ENCODE results near the gene LBX2. TPM values are rescaled to one million over a fixed set of nuclear protein-coding genes. Genes with fewer than 3 reads are reported as not detected.

The LBX2 gene
- total and polyA plus RNA-seq, 2 of the 4 experiments (the other 2 are of a cell fraction) = 0.18 to 0.62 TPM

DNA sequence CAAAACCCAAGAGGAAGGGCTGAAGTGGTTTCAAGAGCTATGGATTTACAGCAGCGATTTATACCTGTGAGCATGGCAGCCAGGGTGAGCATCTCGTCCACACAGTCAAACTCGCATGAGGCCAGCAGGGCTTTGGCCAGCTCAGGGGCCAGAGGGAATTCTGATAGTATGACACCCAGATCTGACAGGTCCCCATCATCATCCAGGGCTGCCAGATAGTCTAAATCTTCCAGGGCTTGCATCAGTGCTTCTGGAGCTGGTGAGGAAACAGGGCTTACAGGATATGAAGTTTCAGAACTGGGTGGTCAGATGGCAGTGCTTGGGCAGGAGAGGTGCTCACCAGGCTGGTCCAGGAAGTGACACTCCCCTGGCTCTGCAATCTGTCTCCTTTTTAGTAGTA lies 23.1 kb upstream of the LBX2 start:
- no peaks in the 10 kb centered on the region for H3K4me1 ChIP-seq (ENCODE audit: control insufficient read depth, insufficient read depth, low read length)
- TF ChIP-seq MXI1 (IDR thresholded peaks at IDR 0.05; ENCODE audit: borderline replicate concordance, low read depth, low read length) (no peak), BHLHE40 (IDR thresholded peaks at IDR 0.05; ENCODE audit: low read depth, low read length) (no peak), RFX5 (IDR thresholded peaks at IDR 0.05; ENCODE audit: low read depth, low read length) (no peak), CHD1 (IDR thresholded peaks at IDR 0.05; ENCODE audit: low read depth, low read length) (no peak), FOS (IDR thresholded peaks at IDR 0.05; ENCODE audit: low read depth, low read length) (no peak), SMC3 (IDR thresholded peaks at IDR 0.05; ENCODE audit: low read depth, low read length) (no peak), NFE2L2 (IDR thresholded peaks at IDR 0.05; ENCODE audit: low read depth, low read length) (no peak), MAFK (IDR thresholded peaks at IDR 0.05; ENCODE audit: low read depth, low read length) (no peak), RAD21 (IDR thresholded peaks at IDR 0.05; ENCODE audit: low read length) (no peak), CEBPB (IDR thresholded peaks at IDR 0.05; ENCODE audit: low read depth, low read length) (no peak), ELK1 (IDR thresholded peaks at IDR 0.05; ENCODE audit: borderline replicate concordance, low read depth, low read length) (no peak), MAZ (IDR thresholded peaks at IDR 0.05; ENCODE audit: borderline replicate concordance, low read depth, low read length) (no peak)
- TF ChIP-seq, protein P1, sequence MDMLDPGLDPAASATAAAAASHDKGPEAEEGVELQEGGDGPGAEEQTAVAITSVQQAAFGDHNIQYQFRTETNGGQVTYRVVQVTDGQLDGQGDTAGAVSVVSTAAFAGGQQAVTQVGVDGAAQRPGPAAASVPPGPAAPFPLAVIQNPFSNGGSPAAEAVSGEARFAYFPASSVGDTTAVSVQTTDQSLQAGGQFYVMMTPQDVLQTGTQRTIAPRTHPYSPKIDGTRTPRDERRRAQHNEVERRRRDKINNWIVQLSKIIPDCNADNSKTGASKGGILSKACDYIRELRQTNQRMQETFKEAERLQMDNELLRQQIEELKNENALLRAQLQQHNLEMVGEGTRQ (IDR thresholded peaks at IDR 0.05; ENCODE audit: low read depth, low read length) = no peak
- TF ChIP-seq, protein P2, sequence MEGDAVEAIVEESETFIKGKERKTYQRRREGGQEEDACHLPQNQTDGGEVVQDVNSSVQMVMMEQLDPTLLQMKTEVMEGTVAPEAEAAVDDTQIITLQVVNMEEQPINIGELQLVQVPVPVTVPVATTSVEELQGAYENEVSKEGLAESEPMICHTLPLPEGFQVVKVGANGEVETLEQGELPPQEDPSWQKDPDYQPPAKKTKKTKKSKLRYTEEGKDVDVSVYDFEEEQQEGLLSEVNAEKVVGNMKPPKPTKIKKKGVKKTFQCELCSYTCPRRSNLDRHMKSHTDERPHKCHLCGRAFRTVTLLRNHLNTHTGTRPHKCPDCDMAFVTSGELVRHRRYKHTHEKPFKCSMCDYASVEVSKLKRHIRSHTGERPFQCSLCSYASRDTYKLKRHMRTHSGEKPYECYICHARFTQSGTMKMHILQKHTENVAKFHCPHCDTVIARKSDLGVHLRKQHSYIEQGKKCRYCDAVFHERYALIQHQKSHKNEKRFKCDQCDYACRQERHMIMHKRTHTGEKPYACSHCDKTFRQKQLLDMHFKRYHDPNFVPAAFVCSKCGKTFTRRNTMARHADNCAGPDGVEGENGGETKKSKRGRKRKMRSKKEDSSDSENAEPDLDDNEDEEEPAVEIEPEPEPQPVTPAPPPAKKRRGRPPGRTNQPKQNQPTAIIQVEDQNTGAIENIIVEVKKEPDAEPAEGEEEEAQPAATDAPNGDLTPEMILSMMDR (conservative IDR thresholded peaks at IDR 0.05; ENCODE audit: low read depth, low read length) = no peak
- no peak overlapping the region for H3K27ac ChIP-seq (ENCODE audit: insufficient read depth, low read length)
- H3K23ac ChIP-seq (ENCODE audit: low read depth, low read length) = no peak overlapping the region
- intact Hi-C loops (cut with micrococcal nuclease) = no loop called here
- H3K18ac ChIP-seq (ENCODE audit: low read depth, low read length) = no peak overlapping the region
- no peak overlapping the region for H2AK9ac ChIP-seq (replicated peaks; ENCODE audit: low read depth, low read length, poor library complexity)
- peaks cover 2% of the 10 kb centered on the region for H3K9me1 ChIP-seq (ENCODE audit: insufficient read depth, low read length)
- DNase-seq (no peak), ATAC-seq (ENCODE audit: low read depth) (no peak)
- no peak overlapping the region for H3K9ac ChIP-seq (ENCODE audit: low read depth, low read length)
- H4K20me1 ChIP-seq (ENCODE audit: insufficient read depth, low read length) = 0 out of 2 replicates have a peak, but pooled peaks cover 3% of the 10 kb centered on the region
- H4K8ac ChIP-seq (ENCODE audit: low read depth in 2 of 2, low read length in 2 of 2) = no peak overlapping the region
- no peak overlapping the region for H4K91ac ChIP-seq (ENCODE audit: insufficient read depth, low read depth, low read length)
- H2AFZ ChIP-seq (replicated peaks; ENCODE audit: low read length, poor library complexity) = no peak overlapping the region
- in situ Hi-C loops (cut with MboI; ENCODE audit: low sequenced_read_pairs) = no loop called here
- no peak overlapping the region for H3K4me2 ChIP-seq (ENCODE audit: low read depth, low read length)
- no peak overlapping the region for H3K56ac ChIP-seq (ENCODE audit: extremely low read depth, insufficient read depth, low read length)
- no TSS peak for BruUV-seq (replicated peaks)
- dilution Hi-C loops (cut with HindIII; ENCODE audit: low sequenced_read_pairs, unreplicated experiment) = no loop called here
- no peak overlapping the region for H4K5ac ChIP-seq (ENCODE audit: low read depth, low read length)
- H2BK120ac ChIP-seq (ENCODE audit: low read depth, low read length) = no peak overlapping the region
- no peak overlapping the region for H2BK20ac ChIP-seq (ENCODE audit: low read depth, low read length)
- no peak overlapping the region for H3K14ac ChIP-seq (replicated peaks; ENCODE audit: low read depth, low read length)
- peaks cover 2% of the 10 kb centered on the region; the same call in 1 of the 2 replicates for H3K9me3 ChIP-seq (ENCODE audit: control insufficient read depth, insufficient read depth, low read length)
- CTCF ChIA-PET = no interaction called here
- H2AK5ac ChIP-seq (ENCODE audit: low read depth, low read length) = no peak overlapping the region
- H2BK15ac ChIP-seq (ENCODE audit: low read depth, low read length) = no peak overlapping the region
- peaks cover 20% of the 10 kb centered on the region for H3K36me3 ChIP-seq (ENCODE audit: control insufficient read depth, insufficient read depth, low read length)
- H3K27me3 ChIP-seq (ENCODE audit: control insufficient read depth, insufficient read depth, low read length) = peaks cover 48% of the 10 kb centered on the region
- no peak overlapping the region for H3K4ac ChIP-seq (ENCODE audit: low read depth, low read length)
- peaks cover 6 to 15% of the 10 kb centered on the region in 2 experiments; a peak in 2 of 4 replicates for H3K79me1 ChIP-seq (ENCODE audit: low read depth in 1 of 2, low read length in 2 of 2)
- H2BK5ac ChIP-seq (ENCODE audit: low read depth, low read length, poor library complexity, severe bottlenecking) = no peak overlapping the region
- POLR2A ChIA-PET (ENCODE audit: unreplicated experiment) = no interaction called here
- WGBS, 2 experiments (ENCODE audit: extremely low coverage in 2 of 2, insufficient read length in 1 of 2) = 100% methylated on average over 1 of the region's 3 CpGs; no CpG with 5 or more reads in 1 of the 2 experiments
- no peak overlapping the region for H3K4me3 ChIP-seq (ENCODE audit: insufficient read depth, low read depth, low read length)
